ENCODE data around the gene RPL36A.

The RPL36A gene

DNA sequence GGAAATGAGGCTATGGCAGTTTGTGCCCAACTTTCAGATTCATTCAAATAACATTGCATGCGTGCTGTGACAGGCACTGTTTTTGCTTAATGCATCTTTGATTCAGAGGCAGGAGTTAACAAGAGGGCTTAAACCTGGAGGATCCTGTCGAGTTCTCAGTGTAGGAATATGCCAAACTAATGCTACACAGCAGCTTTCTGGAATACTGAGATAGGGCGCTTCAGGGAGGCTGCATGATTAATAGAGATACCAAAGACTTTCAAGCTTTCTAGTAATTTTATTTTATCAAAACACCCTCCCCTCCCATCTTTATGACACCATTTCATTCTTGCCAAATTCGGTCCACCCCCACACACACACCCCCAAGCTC is 41.6 kb upstream of the RPL36A start:
- Histone ChIP-seq H3K79me2 (ENCODE audit: low read length) (peaks cover 47% of the 10 kb centered on the region), H3K36me3 (replicated peaks; ENCODE audit: low read depth, low read length) (peaks cover 20% of the 10 kb centered on the region), H3K27ac (ENCODE audit: low read length) (peak overlapping the region; percentile 75), H3K9me3 (ENCODE audit: insufficient read depth, low read length) (no peaks in the 10 kb centered on the region), H3K4me2 (ENCODE audit: low read length) (peak overlapping the region; percentile 74), H2AFZ (ENCODE audit: low read depth, low read length) (peak overlapping the region; percentile 98), H3K9ac (ENCODE audit: low read length) (peak overlapping the region; percentile 91), H3K27me3 (ENCODE audit: low read depth, low read length) (no peaks in the 10 kb centered on the region), H3K4me3 (ENCODE audit: low read length) (peak overlapping the region; percentile 98), H3K4me1 (ENCODE audit: low read length) (peaks cover 14% of the 10 kb centered on the region), H4K20me1 (ENCODE audit: insufficient read depth, low read length) (no peaks in the 10 kb centered on the region)
- no peak for TF ChIP-seq EZH2phosphoT487 (IDR thresholded peaks at IDR 0.05; ENCODE audit: low read depth)
- TF ChIP-seq, protein P1, sequence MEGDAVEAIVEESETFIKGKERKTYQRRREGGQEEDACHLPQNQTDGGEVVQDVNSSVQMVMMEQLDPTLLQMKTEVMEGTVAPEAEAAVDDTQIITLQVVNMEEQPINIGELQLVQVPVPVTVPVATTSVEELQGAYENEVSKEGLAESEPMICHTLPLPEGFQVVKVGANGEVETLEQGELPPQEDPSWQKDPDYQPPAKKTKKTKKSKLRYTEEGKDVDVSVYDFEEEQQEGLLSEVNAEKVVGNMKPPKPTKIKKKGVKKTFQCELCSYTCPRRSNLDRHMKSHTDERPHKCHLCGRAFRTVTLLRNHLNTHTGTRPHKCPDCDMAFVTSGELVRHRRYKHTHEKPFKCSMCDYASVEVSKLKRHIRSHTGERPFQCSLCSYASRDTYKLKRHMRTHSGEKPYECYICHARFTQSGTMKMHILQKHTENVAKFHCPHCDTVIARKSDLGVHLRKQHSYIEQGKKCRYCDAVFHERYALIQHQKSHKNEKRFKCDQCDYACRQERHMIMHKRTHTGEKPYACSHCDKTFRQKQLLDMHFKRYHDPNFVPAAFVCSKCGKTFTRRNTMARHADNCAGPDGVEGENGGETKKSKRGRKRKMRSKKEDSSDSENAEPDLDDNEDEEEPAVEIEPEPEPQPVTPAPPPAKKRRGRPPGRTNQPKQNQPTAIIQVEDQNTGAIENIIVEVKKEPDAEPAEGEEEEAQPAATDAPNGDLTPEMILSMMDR (IDR thresholded peaks at IDR 0.05; ENCODE audit: low read depth, low read length) = no peak

DNA sequence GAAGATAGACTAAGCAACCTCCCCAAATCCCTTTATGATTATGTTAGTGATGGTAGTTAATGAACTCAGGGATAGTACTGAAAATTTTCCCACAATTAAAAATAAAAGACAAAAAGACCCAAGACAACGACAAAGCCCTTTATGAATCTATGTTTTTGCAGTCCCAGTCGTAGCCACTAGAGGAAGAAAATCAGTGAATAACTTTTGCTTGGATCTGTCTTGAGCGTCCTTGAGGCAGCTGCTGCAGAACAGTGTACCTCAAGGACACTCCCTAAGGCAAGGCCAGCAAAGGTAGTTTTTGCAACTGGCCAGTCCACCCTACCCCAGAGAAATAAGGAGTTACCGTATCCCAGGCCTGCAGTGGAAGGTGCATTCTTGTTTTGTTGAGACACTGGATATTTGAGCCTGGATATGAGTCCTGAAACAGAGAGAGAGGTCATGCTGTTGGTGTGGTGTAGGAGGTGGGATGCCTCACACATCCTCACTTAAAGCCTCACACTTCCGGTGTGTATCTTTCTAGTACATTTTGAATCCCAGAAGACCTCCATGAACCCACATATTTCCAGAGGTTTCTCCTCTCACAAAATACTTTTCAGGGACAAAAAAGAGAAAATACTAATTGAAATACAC is 33.5 kb upstream of the RPL36A start:
- Histone ChIP-seq H3K9ac (ENCODE audit: low read length) (no peak overlapping the region), H3K4me2 (ENCODE audit: low read length) (no peak overlapping the region), H4K20me1 (ENCODE audit: insufficient read depth, low read length) (no peaks in the 10 kb centered on the region), H3K9me3 (ENCODE audit: insufficient read depth, low read length) (no peaks in the 10 kb centered on the region), H3K36me3 (replicated peaks; ENCODE audit: low read depth, low read length) (peaks cover 54% of the 10 kb centered on the region), H3K4me1 (ENCODE audit: low read length) (peaks cover 8% of the 10 kb centered on the region; the same call in 1 of the 2 replicates), H3K27me3 (ENCODE audit: low read depth, low read length) (no peaks in the 10 kb centered on the region), H3K79me2 (ENCODE audit: low read length) (no peaks in the 10 kb centered on the region), H3K27ac (ENCODE audit: low read length) (no peak overlapping the region), H3K4me3 (ENCODE audit: low read length) (no peak overlapping the region), H2AFZ (ENCODE audit: low read depth, low read length) (no peak overlapping the region)
- TF ChIP-seq, protein P1 (IDR thresholded peaks at IDR 0.05; ENCODE audit: low read depth, low read length) = peak; percentile 26; the same call in 1 of the 2 replicates
- no peak for TF ChIP-seq EZH2phosphoT487 (IDR thresholded peaks at IDR 0.05; ENCODE audit: low read depth)

DNA sequence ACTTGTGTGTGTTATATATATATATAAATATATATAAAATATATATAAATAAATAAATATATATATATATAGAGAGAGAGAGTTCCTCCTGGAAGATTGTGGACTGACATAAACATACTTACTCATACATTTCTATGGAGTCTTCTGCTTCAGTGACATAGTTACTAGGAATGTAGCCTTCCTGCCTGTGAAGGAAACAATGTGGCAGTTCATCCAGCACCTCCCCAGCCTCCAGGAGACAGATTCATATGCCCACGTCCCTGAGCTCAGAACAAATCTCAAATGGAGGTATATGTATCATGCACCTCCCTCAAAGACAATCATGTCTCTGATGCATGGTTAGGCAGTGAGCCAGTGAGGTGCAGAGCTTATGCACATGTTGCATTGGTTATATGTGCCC is 30.8 kb upstream of the RPL36A start:
- Histone ChIP-seq H3K4me1 (ENCODE audit: low read length) (peaks cover 8% of the 10 kb centered on the region; the same call in 1 of the 2 replicates), H3K36me3 (replicated peaks; ENCODE audit: low read depth, low read length) (peaks cover 44% of the 10 kb centered on the region), H3K27ac (ENCODE audit: low read length) (no peak overlapping the region), H3K79me2 (ENCODE audit: low read length) (no peaks in the 10 kb centered on the region), H3K27me3 (ENCODE audit: low read depth, low read length) (no peaks in the 10 kb centered on the region), H3K4me2 (ENCODE audit: low read length) (no peak overlapping the region), H3K9me3 (ENCODE audit: insufficient read depth, low read length) (no peaks in the 10 kb centered on the region), H3K4me3 (ENCODE audit: low read length) (no peak overlapping the region), H4K20me1 (ENCODE audit: insufficient read depth, low read length) (no peaks in the 10 kb centered on the region), H2AFZ (ENCODE audit: low read depth, low read length) (no peak overlapping the region), H3K9ac (ENCODE audit: low read length) (no peak overlapping the region)
- no peak for TF ChIP-seq EZH2phosphoT487 (IDR thresholded peaks at IDR 0.05; ENCODE audit: low read depth)
- TF ChIP-seq, protein P1 (IDR thresholded peaks at IDR 0.05; ENCODE audit: low read depth, low read length) = no peak

DNA sequence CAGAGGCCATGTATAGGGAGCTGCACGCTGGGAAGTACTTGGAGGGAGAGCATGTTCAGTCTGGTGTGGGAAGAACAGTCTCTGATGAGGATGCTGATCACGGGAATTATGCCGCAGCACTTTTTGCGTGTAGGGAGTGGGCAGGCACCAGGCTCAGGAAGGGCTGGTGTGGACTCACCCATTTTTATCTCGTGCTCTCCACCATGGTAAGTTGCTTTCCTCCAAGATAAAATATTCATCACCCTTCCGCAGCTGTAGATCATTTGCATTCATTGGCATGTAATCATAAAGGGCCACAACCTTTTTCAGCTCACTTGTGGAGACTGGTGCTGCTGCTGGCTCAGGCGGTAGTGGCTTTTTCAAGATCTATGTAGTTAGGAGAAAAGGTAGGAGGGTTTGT is 30.4 kb upstream of the RPL36A start:
- TF ChIP-seq, protein P1 (IDR thresholded peaks at IDR 0.05; ENCODE audit: low read depth, low read length) = no peak
- no peak for TF ChIP-seq EZH2phosphoT487 (IDR thresholded peaks at IDR 0.05; ENCODE audit: low read depth)
- peaks cover 44% of the 10 kb centered on the region for H3K36me3 ChIP-seq (replicated peaks; ENCODE audit: low read depth, low read length)
- H3K9me3 ChIP-seq (ENCODE audit: insufficient read depth, low read length) = no peaks in the 10 kb centered on the region
- H3K79me2 ChIP-seq (ENCODE audit: low read length) = no peaks in the 10 kb centered on the region
- H3K4me1 ChIP-seq (ENCODE audit: low read length) = peaks cover 8% of the 10 kb centered on the region; the same call in 1 of the 2 replicates
- no peaks in the 10 kb centered on the region for H4K20me1 ChIP-seq (ENCODE audit: insufficient read depth, low read length)
- H3K27me3 ChIP-seq (ENCODE audit: low read depth, low read length) = no peaks in the 10 kb centered on the region
- H3K4me3 ChIP-seq (ENCODE audit: low read length) = no peak overlapping the region
- no peak overlapping the region for H2AFZ ChIP-seq (ENCODE audit: low read depth, low read length)
- no peak overlapping the region for H3K4me2 ChIP-seq (ENCODE audit: low read length)
- no peak overlapping the region for H3K9ac ChIP-seq (ENCODE audit: low read length)
- no peak overlapping the region for H3K27ac ChIP-seq (ENCODE audit: low read length)
